ENCODE results near the gene HDHD2.
"Not testable (repeated sequence)": the region's sequence is repeated elsewhere in the genome, so short reads cannot be mapped to it uniquely, and the experiment has no call there.

Gene HDHD2, protein sequence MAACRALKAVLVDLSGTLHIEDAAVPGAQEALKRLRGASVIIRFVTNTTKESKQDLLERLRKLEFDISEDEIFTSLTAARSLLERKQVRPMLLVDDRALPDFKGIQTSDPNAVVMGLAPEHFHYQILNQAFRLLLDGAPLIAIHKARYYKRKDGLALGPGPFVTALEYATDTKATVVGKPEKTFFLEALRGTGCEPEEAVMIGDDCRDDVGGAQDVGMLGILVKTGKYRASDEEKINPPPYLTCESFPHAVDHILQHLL

DNA sequence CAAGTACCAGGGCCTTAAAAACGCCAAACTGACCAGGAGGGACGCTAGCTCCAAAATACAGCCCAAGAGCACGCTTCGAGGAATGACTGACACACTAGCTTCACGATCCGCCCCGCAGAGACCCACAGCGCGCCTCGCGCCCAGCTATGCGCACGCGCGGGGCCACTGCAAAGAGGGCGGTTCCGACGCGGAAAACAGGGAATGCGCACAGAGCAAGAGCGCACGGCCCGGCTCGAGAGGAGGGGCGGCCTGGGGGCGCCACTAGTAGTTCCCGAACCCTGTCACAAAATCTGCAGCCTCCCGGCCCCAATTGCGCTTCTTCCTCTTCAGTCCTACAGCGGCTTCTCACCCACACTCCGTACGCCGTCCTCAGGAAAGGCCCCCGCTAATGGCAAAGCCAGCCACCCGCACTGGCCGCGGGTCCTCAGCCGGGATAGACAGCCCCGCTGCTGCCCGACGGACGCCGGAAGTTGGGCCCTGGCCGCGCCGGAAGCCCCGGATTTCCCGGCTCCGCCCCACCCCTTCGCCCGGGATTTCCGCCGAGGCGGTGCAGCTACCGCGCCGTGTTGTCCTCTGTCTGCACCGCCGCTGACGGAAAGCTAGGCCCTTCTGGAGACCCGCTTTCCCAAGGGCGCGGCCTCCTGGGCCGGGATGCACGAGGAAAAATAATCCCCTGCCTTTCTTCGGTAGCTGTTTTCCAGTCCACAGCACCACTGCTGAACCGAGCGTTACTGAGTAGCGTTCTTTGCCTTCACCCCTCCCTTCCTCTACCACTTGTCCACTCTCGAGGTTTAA, at the start of gene HDHD2:
Gene HDHD2, minus strand, starts transcription at position 472 of the 795 bp plus-strand sequence. CDS start 14,061 bp downstream, outside the sequence.
- peak; percentile 77 to 84 for DNase-seq

DNA sequence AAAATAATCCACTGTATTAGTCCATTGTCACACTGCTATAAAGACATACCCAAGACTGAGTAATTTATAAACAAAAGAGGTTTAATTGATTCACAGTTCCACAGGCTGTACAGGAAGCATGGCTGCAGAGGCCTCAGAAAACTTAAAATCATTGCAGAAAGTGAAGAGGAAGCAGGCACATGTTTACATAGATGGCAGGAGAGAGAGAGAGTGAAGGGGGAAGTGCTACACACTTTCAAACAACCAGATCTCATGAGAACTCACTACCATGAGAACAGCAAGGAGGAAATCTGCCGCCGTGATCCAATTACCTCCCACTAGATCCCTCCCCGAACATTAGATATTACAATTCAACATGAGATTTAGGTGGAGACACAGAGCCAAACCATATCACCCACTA, 45.7 kb upstream of the HDHD2 start:
- DNase-seq: not testable (repeated sequence)

DNA sequence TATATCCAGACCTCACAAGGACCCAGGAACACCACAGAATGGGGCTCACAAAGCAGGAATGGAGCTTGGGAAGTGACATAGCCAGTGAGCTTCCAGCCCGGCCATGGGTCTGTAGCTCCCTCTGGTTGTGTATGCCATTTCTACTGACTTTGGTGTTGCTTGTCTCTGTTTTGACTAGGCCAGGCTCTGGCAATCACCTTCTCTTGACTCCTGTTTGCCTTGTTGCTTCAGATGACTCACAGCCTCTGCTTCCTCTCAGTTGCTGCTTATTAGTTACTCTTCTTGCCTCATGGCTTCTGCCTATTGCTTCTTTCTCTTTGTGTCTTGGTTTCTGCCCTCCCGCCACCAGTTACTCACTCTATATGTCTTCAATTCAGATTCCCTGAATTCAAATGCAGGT, 41.7 kb upstream of the HDHD2 start:
- DNase-seq: no peak

DNA sequence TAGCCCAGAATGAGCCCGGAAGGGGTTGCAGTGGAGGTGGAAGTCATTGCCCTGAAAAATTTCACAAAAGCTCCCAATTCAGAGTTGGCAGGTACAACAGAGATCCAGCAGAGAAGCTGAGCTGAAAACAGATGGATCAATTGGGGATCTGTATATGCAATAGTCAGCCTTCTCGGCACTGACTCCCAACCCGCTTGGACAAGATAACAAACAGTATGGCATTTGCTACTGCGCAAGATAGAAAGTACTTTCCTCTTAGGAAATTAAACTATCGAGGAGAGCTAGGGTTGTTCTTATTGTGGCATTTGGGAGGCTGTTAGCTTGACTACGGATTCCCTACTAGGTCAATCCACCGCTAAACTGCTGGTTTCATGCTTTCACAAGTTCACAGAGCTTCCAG, 37.4 kb upstream of the HDHD2 start:
- no peak for DNase-seq

DNA sequence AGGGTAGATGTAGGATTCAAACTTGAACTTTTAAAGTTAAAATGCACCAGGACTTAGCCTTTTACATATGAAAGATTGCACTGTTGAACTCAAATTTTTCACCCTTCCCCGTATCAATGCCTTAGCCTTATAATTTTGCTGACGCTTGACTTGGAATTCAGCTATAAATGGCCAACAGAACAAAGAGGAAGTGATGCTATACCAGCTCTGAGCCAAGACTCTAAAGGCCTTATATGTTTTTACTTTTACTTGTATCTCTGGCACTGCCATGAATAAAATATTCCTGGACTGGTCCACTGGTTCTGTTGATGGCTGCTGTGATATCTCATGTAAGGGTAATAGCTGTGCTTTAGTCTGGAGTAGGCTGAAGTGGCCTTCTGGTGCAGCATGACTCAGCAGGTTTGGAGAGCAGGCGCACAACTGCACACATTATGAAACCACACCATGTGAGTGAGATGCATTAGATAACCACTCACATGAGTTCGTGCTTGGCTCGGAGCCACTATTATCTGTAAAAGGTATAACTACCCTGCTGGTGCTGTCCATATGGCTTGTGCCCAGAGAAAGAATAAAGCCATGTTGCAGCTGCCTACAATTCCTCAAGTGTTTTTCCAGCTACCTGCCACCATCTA, 34.2 kb upstream of the HDHD2 start:
- DNase-seq: peak; percentile 5 to 35

DNA sequence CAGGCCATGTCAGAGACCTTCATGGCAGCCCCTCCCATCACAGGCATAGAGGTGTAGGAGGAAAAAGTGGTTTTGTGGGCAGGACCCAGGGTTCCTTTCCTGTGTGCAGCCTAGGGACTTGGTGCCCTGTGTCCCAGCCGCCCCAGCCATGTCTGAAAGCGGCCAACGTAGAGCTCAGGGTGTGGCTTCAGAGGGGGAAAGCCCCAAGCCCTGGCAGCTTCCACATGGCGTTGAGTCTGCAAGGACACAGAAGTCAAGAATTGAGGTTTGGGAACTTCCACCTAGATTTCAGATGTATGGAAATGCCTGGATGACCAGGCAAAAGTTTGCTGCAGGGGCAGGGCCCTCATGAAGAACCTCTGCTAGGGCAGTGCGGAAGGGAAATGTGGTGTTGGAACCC, 31.9 kb upstream of the HDHD2 start:
- DNase-seq: not testable (repeated sequence)

DNA sequence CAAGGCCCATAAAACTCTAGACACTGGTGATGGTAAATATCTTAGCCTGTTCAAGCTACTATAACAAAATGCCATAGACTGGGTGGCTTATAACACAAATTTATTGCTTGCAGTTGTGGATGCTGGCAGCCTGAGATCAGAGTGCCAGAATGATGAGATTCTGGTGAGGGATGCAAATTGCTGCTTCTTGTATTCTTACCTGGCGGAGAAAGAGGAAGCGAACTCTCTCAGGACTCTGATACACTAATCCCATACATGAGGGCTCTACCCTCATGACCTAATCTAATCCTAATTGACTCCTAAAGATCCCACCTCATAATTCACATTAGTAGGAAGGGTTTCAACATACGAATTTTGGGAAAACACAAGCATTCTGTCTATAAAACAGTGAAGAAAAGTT, 30.5 kb upstream of the HDHD2 start:
- no peak for DNase-seq

DNA sequence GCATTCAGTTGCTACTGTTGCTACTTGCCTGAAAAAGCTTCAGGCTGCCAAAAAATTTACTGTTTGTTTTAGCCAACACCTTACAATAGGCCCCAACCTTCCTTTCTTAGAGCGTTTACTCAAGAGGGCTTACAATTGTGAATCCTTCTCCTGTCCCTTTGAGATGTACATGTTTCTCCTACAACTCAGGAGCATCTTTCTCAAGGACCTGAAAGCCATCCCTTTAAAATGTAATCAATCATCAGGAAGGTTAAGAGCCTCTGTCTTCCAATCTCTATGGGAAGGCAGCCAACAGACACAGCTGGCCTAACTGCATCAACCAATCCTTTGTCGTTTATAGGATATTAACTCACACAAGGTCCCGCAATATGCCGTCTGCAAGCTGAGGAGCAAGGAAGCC, 29.2 kb upstream of the HDHD2 start:
- peak; percentile 20 to 62 for DNase-seq

DNA sequence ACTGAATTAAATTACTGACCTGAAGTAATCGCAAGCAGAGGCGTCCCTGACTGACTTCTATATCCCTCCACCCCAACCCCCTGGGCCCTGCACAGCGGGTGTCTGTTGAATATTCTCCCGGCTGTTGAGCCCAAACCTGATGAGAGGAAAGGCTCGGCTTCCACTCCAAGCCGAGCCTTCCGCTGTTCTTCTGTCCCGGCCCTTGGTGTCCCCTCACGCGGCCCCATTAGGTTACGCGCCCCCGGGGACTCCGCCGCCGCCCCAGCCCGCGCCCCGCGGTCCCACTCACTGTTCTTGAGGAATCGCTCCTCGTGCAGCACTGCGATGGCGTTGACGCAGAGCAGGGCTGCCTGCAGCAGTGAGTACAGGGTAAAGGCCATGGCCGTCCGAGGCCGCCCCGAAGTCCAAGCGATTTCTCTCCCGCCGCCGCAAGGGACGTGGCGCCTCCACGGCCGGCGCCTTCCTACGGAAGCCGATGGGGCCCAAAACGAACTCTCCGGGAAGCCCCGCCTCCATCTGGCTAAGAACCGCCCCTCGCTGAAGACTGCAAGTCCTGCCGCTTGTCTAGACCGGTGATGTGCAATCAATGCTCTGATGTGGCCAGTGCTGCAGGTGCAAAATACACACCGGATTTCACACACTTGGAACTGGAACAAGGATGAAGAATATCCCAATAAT, 25.7 kb upstream of the HDHD2 start, which contains the start of gene IER3IP1:
Gene IER3IP1, minus strand, starts transcription at position 467 of the 678 bp plus-strand sequence. Its CDS starts 87 bp downstream, at position 380.
- peak; percentile 79 to 92 for DNase-seq

DNA sequence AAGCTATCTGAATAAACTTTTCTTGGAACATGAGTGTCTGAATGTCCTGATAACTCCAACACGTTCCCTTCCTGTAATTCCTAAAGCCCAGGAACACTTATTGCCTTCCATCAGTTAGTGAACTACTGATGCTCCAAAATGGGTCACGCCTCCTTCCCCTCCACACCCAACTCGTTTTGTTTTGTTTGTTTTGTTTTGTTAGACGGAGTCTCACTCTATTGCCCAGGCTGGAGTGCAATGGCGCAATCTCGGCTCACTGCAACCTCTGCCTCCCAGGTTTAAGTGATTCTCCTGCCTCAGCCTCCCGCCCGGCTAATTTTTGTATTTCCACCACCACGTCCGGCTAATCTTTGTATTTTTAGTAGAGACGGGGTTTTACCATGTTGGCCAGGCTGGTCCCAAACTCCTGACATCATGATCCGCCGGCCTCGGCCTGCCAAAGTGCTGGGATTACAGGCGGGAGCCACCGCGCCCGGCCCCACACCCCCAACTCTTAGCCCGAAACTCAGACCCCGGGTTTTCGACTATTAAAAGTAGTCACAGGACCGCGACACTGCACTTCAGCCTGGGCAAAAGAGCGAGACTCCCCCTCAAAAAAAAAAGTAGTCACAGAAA, 25.1 kb upstream of the HDHD2 start:
- no peak for DNase-seq

DNA sequence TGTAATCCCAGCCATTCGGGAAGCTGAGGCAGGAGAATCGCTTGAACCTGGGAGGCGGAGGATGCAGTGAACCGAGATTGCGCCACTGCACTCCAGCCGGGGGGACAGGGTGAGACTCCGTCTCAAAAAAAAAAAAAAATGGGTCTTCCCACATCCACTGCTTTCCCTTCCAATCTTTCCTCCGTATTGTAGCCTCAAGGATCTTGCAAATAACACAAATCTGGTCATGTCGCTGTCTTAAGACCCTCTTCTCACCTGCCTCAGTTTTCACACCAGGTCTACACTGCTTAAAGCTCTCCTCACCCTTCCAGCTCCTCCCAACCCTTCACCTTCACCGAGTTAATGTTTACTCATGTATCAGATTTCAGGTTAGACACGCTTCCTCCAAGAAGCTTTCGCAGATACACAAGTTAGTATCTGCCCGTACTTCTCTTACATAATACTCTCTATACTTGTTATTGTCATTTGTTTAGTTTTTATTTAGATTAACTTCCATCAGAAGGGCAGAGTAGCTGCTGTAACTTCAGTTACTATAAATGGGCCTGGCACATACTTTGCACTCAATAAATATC, 24.3 kb upstream of the HDHD2 start:
- DNase-seq: no peak

DNA sequence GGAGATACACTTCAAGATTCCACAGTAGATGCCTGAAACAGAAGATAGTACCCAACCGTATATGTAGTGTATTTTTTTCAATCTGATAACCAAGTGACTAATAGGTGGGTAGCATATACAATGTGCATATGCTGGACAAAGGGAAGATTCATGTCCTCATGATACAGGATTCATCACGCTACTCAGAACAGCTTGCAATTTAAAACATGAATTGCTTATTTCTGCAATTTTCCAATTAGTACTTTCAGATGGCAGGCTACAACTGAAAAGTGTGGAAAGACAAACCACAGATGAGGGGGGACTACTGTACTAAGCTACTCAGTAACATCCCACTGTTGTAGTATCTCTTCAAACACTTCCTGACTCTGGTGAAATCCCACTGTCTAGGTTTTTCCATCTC, 22.2 kb upstream of the HDHD2 start:
- no peak for DNase-seq

DNA sequence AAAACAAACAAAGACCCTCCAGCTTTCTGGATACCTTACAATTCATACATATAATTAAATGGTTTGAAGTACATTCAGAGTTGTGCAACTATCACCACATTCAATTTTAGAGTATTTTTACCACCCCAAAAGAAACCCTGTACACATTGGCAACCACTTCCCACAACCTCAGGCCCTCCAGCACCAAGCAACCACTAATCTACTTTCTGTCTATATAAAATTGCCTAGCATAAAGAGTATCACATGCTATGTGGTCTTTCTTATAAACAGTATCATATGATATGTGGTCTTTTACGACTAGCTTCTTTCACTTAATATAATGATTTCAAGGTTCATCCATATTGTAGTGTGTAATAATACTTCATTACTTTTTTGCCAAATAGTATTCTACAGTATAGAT, 18.6 kb upstream of the HDHD2 start:
- DNase-seq: no peak

DNA sequence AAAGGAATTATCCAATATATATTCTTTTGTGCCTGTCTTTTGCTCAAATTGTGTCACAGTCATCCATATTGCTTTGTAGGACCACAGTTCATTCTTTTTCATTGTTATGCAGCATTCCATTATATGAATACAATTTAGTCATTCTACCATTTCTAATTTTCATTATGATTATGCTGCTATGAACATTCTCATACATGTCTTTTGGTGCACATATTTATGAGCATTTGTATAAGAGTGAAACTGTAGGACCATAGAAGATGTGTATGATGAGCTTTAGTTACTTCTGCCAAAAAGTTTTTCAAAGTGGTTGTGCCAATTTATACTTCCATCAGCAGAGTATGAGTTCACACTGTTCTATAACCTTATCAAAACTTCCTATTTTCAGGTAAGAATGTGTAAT, 18.2 kb upstream of the HDHD2 start:
- no peak for DNase-seq

DNA sequence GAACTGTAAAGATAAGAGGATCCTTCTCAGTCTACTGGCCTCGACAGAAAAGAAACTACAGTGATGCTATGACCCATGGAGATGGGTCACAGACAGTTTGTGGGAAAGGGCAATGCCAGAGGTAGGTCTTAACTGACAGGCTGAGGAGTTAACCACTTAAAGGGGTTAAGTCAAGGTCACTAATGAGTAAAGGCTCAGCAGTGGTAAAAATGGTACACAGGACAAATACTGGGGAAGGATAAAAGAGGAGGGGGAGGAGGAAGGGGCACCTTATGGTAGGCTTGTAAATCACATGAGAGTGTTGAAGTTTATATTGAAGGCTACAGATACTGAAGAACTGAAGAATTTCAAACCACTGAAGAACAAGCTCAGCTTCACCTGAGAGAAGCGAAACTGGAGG, 16.0 kb upstream of the HDHD2 start:
- no peak for DNase-seq

DNA sequence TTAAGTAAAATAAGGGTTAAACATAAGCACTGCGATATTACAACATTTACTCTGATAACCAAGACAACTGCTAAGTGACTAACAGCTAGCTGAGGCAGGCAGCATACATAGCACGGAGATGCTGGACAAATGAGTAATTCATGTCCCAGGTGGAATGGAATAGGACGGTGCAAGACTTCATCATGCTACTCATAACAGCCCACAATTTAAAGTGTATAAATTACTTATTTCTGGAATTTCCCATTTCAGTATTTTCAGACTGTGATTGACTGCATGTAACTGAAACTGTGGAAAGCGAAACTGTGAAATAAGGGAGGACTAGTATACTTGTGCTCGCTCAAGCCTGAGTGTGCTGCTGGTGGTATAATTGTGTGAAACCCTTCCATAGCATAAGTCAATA, 12.9 kb upstream of the HDHD2 start:
- DNase-seq: no peak

DNA sequence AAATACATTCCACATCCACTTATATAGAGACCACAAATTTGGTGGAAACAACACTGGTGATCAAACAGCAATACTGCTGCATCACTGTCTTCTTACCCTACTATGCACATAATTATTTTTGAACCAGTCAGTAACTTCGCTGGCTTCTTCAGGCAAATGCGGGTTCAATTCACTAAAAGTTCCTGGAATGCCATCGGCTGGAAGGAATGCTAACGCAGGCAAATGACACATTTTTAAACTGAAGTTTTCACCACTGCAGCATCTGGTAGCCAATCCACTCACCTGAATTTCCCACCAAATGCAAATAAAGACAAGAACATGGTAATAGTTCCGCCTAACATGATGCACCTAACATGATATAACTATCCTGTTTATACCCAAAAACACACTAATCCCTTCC, 10.0 kb upstream of the HDHD2 start:
- no peak for DNase-seq

DNA sequence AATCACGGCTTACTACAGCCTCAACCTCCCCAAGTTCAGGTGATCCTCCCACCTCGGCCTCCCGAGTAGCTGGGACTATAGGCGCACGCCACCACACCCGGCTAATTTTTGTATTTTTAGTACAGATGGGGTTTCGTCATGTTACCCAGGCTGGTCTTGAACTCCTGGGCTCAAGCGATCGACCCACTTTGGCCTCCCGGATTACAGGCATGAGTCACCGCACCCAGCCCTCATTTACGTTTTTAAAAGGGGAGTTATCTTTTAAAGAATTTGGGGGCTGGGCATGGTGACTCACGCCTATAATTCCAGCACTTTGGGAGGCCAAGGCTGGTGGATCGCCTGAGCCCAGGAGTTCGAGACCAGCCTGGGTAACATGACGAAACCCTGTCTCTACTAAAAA, 8.1 kb upstream of the HDHD2 start:
- not testable (repeated sequence) for DNase-seq

DNA sequence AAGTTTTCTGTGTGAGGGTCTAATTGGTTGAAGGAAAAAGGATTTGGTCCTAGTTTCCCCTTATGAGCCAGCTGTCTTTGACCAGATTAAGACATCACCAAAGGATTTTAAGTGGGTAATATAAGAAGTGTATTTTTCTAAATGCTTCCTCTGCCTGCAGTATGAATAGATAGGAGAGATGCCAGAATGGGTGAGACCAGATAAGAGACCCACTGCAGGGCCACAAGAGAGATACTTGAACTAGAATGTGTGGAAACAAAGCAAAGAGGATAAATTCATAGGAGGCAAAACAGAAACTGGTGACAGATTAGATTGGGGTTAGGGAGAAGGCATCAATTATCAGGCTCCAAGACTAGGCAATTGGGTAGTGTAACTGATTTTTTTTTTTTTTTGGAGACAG, 1.1 kb upstream of the HDHD2 start:
- DNase-seq: no peak

DNA sequence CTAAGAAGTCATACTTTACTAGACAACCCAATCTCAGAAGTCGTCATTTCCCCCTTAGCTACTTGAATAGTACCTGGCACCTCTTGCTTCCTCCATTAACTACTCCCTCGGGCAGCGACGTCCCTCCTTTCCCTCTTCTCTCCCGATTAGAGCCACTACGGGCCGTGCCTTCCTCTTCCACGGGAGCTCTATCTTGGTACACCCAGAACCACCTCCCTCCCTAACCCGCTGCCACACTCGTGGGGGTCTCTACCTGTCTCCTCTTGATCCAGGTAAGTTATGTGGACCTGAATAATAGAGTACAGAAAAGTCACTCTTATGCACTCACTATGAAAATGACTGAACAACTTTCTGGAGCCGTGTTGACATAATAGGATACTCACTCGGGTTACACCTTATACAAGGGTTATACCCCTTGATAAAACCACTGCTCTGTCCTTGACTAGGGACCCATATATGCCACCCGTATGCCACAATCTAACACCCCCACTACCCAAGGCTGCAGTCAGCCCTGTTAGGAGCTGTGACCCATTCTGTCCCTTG, 595 bp upstream of the HDHD2 start:
- peak in 1 of 2 experiments; percentile 15 for DNase-seq

DNA sequence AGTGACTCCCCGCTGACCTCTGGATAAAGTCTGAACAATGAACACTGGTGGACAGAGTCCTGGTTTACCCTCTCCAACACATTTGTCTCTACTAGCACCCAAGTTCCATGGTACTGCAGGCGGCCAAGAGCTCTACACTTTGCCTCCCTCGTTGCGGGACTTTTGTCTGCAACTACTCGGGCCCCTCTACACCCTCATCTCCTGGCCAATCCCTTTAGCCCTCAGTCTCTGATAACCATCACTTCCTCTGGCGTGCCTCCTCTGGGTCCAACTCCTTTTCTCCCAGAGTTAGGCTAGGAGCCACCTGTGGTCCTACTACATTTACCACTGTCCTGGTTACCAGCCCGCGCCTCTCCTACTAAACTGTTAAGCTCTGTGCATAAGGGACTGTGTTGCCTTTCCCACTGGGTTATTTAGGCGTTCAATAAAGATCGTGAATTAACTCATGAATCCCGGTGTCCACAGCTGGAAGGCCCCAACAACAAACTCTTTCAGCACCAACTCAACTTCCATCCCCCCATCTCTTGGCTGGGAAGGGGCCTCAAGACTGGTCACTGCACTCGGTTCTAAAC, 757 bp downstream of the HDHD2 start:
- peak in 1 of 2 experiments; percentile 15 for DNase-seq

DNA sequence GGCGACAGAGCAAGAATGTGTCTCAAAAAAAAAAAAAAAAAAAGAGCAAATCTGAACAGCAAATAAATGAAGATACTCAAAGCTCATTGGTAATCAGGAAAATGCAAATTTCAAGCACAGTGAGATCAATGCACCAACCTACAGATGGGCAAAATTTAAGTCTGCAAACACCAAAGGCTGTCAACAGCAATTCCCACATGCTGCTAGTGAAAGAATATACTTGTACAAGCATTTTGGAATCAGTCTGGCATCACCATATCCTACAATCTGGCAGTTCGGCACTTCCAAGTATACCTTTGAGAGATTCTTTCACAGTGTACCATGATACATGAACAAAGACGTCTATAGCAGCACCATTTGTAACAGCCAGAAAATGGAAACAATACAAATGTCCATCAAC, 4.1 kb downstream of the HDHD2 start:
- DNase-seq: no peak
